Keratinocyte (primary cell): ENCODE measurements around the gene SLFNL1. TPM values are rescaled to one million over a fixed set of nuclear protein-coding genes. Genes with fewer than 3 reads are reported as not detected.
A peak's percentile ranks its signal among the peaks of the same experiment; 100 is the strongest.

Experiments used
- DNase-seq: peaks from one replicate; pipeline ENCODE4 v3.0.0-alpha.2; 2011; ENCODE audit warnings: low read depth, missing footprints, low spot score
- FAIRE-seq: peaks from 2 replicates; lab custom pipeline; 2011; peaks lifted over from hg19 to GRCh38; lab: Jason Lieb, UNC
- H2AFZ ChIP-seq: 2 replicates; pipeline ENCODE4 v1.6.0; 2012; ENCODE audit warnings: low read length, control low read depth, inconsistent platforms; ENCODE audit not compliant: control insufficient read depth
- H3K27ac ChIP-seq: 2 replicates; pipeline ENCODE4 v1.5.1; 2011; ENCODE audit warnings: low read length; ENCODE audit not compliant: control insufficient read depth, insufficient read depth
- H3K27me3 ChIP-seq: 3 replicates; pipeline ENCODE4 v1.6.0; 2011; ENCODE audit warnings: low read length; ENCODE audit not compliant: control insufficient read depth, insufficient read depth; ENCODE audit errors: extremely low read depth
- H3K36me3 ChIP-seq, 2 experiments: 2 replicates in 1 of 2; 3 replicates in 1 of 2; pipeline ENCODE4 v1.5.1; 2011; ENCODE audit warnings: low read length in 2 of 2, mild to moderate bottlenecking in 1 of 2; ENCODE audit not compliant: control insufficient read depth in 2 of 2, insufficient read depth in 2 of 2; ENCODE audit errors: extremely low read depth in 1 of 2
- H3K4me1 ChIP-seq: 3 replicates; pipeline ENCODE4 v1.5.1; 2011; ENCODE audit warnings: low read length; ENCODE audit not compliant: control insufficient read depth, insufficient read depth; ENCODE audit errors: extremely low read depth
- H3K4me2 ChIP-seq: 3 replicates; pipeline ENCODE4 v1.6.0; 2011; ENCODE audit warnings: low read depth, low read length; ENCODE audit not compliant: control insufficient read depth, insufficient read depth; ENCODE audit errors: extremely low read depth
- H3K4me3 ChIP-seq, 3 experiments: fragments of 200-600 bp in 1 of 3; sonication (generic) in 1 of 3; 2 replicates in 2 of 3; 3 replicates in 1 of 3; pipeline ENCODE4 v1.5.1; 2011 to 2016; ENCODE audit warnings: low read length in 3 of 3, mild to moderate bottlenecking in 3 of 3, control low read depth in 2 of 3, inconsistent platforms in 1 of 3, low read depth in 1 of 3, mixed read lengths in 1 of 3, mixed run types in 1 of 3, moderate library complexity in 1 of 3; ENCODE audit not compliant: control insufficient read depth in 2 of 3, insufficient read depth in 2 of 3; ENCODE audit errors: extremely low read depth in 1 of 3
- H3K79me2 ChIP-seq: 2 replicates; pipeline ENCODE4 v1.6.0; 2012; ENCODE audit warnings: low read length; ENCODE audit not compliant: control insufficient read depth, insufficient read depth
- H3K9ac ChIP-seq: 3 replicates; pipeline ENCODE4 v1.6.0; 2011; ENCODE audit warnings: low read length; ENCODE audit not compliant: control insufficient read depth, insufficient read depth; ENCODE audit errors: extremely low read depth
- H3K9me1 ChIP-seq: 3 replicates; pipeline ENCODE4 v1.6.0; 2011; ENCODE audit warnings: low read length; ENCODE audit not compliant: control insufficient read depth, insufficient read depth; ENCODE audit errors: extremely low read depth
- H3K9me3 ChIP-seq: 2 replicates; pipeline ENCODE4 v1.5.1; 2012; ENCODE audit warnings: low read depth, low read length; ENCODE audit not compliant: control insufficient read depth
- H4K20me1 ChIP-seq: 3 replicates; pipeline ENCODE4 v1.6.0; 2011; ENCODE audit warnings: low read length; ENCODE audit not compliant: control insufficient read depth, insufficient read depth; ENCODE audit errors: extremely low read depth
- EZH2 ChIP-seq: IDR thresholded peaks from one replicate; pipeline ENCODE4 v1.6.1; 2012; ENCODE audit warnings: inconsistent platforms, mild to moderate bottlenecking, low read length, moderate library complexity
- dilution Hi-C: fragments of 300-500 bp; cut with MboI; formaldehyde crosslinking; loops from one replicate; pipeline ENCODE4 v1.7.0; 2020; ENCODE audit warnings: low sequenced_read_pairs; ENCODE audit not compliant: extremely low pct_ligation_motif_present
- polyA plus RNA-seq, 5 experiments: library from polyadenylated mRNA; depleted of rRNA in 3 of 5; stranded (reverse) in 3 of 5; stranded (forward) in 1 of 5; unstranded in 1 of 5; fragments of >200 nt; gene quantifications; 1 replicate in 1 of 5; 2 replicates in 3 of 5; 3 replicates in 1 of 5; pipeline versions ENCODE4 v1.2.1 to v1.2.3, GENCODE V29; 2011 to 2012; ENCODE audit warnings: missing spikeins in 2 of 5, low read depth in 1 of 5, low replicate concordance in 1 of 5
- TF ChIP-seq, protein P1 (sequence below), 3 experiments: IDR thresholded peaks in 1 of 3; conservative IDR thresholded peaks in 1 of 3; optimal IDR thresholded peaks in 1 of 3; 2 replicates in 2 of 3; 3 replicates in 1 of 3; pipeline versions ENCODE3 to v1.5.1; 2011; ENCODE audit warnings: low read length in 3 of 3, mild to moderate bottlenecking in 3 of 3, moderate library complexity in 2 of 3, control low read depth in 1 of 3, inconsistent platforms in 1 of 3; ENCODE audit not compliant: insufficient read depth in 2 of 3; ENCODE audit errors: extremely low read depth in 1 of 3

Gene SLFNL1
- polyA plus RNA-seq, 1 donor (not counting 4 experiments of a cell fraction or from before 2014, with no cell fraction given), result not detected

DNA sequence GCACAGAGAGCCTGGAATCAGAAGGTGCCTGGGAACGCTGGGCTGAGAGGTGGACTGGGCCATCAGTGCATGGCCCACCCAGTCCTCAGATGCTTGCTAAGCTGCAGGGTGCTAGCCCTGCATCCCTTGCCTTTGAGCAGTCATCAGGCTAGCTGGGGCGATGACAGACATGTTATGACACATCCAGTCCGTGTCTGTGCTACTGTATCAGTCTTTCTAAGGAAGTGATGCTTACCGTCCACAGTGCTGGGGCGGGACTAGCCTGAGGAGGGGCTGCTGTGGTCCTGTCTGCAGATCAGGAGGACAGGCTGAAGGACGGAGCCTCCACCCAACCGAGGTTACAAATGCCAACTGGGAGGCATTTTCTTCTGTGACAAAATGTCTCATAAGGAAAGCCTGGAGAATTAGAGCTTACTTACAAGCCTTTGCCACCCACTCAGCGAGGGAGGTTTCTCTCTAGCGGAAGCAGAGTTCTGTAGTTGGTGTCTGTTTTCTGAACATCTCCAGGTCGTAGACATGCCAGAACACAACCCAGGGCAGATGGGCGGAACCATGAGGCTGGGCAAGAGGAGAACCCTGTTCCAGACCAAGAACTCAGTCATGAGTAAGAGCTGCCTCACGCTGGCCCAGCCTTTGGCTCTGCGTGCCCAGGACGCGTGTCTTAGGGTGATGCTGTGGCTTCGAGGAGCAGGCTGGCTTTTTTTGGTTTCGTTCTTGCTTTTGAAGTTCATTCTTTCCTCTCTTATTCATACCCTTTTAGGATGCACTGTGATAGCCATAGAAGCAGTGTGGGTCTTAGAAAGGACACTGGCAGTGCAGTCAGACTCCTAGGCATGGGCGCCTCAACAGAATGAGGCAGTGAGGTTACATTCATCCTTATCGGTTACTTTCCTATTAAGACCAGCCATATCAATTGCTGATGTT is 14.3 kb downstream of the SLFNL1 start:
- H3K27me3 ChIP-seq, result no peaks in the 10 kb centered on the region
- TF ChIP-seq, protein P1, sequence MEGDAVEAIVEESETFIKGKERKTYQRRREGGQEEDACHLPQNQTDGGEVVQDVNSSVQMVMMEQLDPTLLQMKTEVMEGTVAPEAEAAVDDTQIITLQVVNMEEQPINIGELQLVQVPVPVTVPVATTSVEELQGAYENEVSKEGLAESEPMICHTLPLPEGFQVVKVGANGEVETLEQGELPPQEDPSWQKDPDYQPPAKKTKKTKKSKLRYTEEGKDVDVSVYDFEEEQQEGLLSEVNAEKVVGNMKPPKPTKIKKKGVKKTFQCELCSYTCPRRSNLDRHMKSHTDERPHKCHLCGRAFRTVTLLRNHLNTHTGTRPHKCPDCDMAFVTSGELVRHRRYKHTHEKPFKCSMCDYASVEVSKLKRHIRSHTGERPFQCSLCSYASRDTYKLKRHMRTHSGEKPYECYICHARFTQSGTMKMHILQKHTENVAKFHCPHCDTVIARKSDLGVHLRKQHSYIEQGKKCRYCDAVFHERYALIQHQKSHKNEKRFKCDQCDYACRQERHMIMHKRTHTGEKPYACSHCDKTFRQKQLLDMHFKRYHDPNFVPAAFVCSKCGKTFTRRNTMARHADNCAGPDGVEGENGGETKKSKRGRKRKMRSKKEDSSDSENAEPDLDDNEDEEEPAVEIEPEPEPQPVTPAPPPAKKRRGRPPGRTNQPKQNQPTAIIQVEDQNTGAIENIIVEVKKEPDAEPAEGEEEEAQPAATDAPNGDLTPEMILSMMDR (optimal IDR thresholded peaks at IDR 0.05 in 1 of 3, IDR thresholded peaks at IDR 0.05 in 1 of 3, conservative IDR thresholded peaks at IDR 0.05 in 1 of 3; ENCODE audit: extremely low read depth in 1 of 3, insufficient read depth in 2 of 3, low read length in 3 of 3), result peak in 1 of 3 experiments; percentile 11
- TF ChIP-seq EZH2, result no peak
- H3K4me2 ChIP-seq, result peak overlapping the region; percentile 94
- H4K20me1 ChIP-seq, result peaks cover 7% of the 10 kb centered on the region
- H3K9me1 ChIP-seq, result peaks cover 2% of the 10 kb centered on the region
- peak; percentile 99 for FAIRE-seq
- peaks cover 49 to 83% of the 10 kb centered on the region in 2 experiments for H3K36me3 ChIP-seq
- peak overlapping the region; percentile 92 for H3K27ac ChIP-seq
- H2AFZ ChIP-seq, result peak overlapping the region; percentile 51
- peaks cover 59% of the 10 kb centered on the region for H3K4me1 ChIP-seq
- no peaks in the 10 kb centered on the region for H3K9me3 ChIP-seq
- DNase-seq, result peak; percentile 97
- dilution Hi-C loops, result no loop called here
- peaks cover 19% of the 10 kb centered on the region for H3K79me2 ChIP-seq
- peak overlapping the region in 2 of 3 experiments; percentile 50 to 66 for H3K4me3 ChIP-seq
- peak overlapping the region; percentile 76 for H3K9ac ChIP-seq

DNA sequence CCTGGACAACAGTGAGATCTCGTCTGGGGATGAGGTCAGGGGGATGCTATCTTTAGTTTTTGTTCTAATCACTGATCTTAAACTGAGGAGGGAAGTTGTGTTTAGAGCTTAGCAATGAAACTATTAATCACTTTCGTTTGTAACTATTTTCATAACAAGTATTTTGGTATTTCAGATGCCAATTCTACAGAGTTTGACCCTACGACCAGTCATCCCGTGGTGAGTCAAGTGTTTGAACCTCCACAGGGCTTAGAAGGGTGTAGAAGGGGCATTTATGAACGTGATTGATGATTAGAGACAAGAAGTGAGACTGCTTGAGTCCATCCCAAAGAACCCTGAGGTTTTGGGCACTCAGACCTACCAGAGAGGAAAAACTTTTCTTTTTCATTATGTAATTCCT is 15.6 kb downstream of the SLFNL1 start:
- no peak for DNase-seq

More for the DNA sequence above, 15.6 kb downstream of the SLFNL1 start:
- no peak for FAIRE-seq
- Histone ChIP-seq H3K79me2 (peaks cover 15% of the 10 kb centered on the region), H3K36me3 (peaks cover 46 to 82% of the 10 kb centered on the region in 2 experiments), H3K27ac (peak overlapping the region; percentile 92), H3K9ac (no peak overlapping the region), H3K27me3 (no peaks in the 10 kb centered on the region), H2AFZ (no peak overlapping the region), H4K20me1 (peaks cover 7% of the 10 kb centered on the region), H3K4me3 (no peak overlapping the region), H3K4me1 (peaks cover 59% of the 10 kb centered on the region), H3K4me2 (no peak overlapping the region), H3K9me3 (no peaks in the 10 kb centered on the region), H3K9me1 (peaks cover 2% of the 10 kb centered on the region)
- dilution Hi-C loops, result no loop called here
- no peak for TF ChIP-seq EZH2
- TF ChIP-seq, protein P1 (optimal IDR thresholded peaks at IDR 0.05 in 1 of 3, IDR thresholded peaks at IDR 0.05 in 1 of 3, conservative IDR thresholded peaks at IDR 0.05 in 1 of 3; ENCODE audit: extremely low read depth in 1 of 3, insufficient read depth in 2 of 3, low read length in 3 of 3), result no peak
